Esophagus muscularis mucosa (tissue), 3 donors: Measurements from ENCODE around the gene ITGAX.

ENCODE experiments used
- CTCF ChIP-seq, 3 experiments: fragments of 200-600 bp in 2 of 3; fragments of 450-650 bp in 1 of 3; sonication (generic) in 2 of 3; IDR thresholded peaks; one replicate each; pipeline ENCODE4 v1.5.1; 2017 to 2019; ENCODE audit warnings: antibody characterized with exemption in 3 of 3, mild to moderate bottlenecking in 2 of 3, moderate library complexity in 1 of 3
- EP300 ChIP-seq: sonication (generic); formaldehyde crosslinking; IDR thresholded peaks from one replicate; pipeline ENCODE4 v1.6.1; 2017; ENCODE audit warnings: antibody characterized with exemption

- TF ChIP-seq CTCF (IDR thresholded peaks at IDR 0.05) = no peak
- TF ChIP-seq EP300 = no peak
These were observed 590 bp downstream of the ITGAX start for GRCh38 chr16:31355431-31356100.
